Caco-2 (cell line): ENCODE data around the gene GFPT2. TPM values are rescaled to one million over a fixed set of nuclear protein-coding genes. Genes with fewer than 3 reads are reported as not detected.
A peak's percentile ranks its signal among the peaks of the same experiment; 100 is the strongest.

Experiments
- BruUV-seq: library from RNA; stranded (reverse); fragments of 400-500 nt; replicated peaks from 2 replicates; lab custom pipeline; 2021; lab: Mats Ljungman, UMichigan
- CTCF ChIA-PET: fragments of 300-600 bp; sonication (Branson Sonifier 250); formaldehyde crosslinking; loops from one replicate; lab custom pipeline; 2022; ENCODE audit warnings: antibody characterized with exemption; lab: Charles Lee
- POLR2A ChIA-PET: fragments of 300-600 bp; sonication (Branson Sonifier 250); formaldehyde crosslinking; loops from one replicate; lab custom pipeline; 2022; ENCODE audit warnings: antibody characterized with exemption; lab: Charles Lee
- DNase-seq, 2 experiments: peaks; one replicate each; pipeline versions ENCODE4 v3.0.0 to v3.0.0-alpha.2; 2020 to 2022
- H3K27me3 ChIP-seq: replicated peaks from 2 replicates; pipeline ENCODE4 v1.6.0; 2011; ENCODE audit warnings: low read length; ENCODE audit not compliant: control insufficient read depth, insufficient read depth
- H3K36me3 ChIP-seq: 2 replicates; pipeline ENCODE4 v1.5.1; 2011; ENCODE audit warnings: low read length; ENCODE audit not compliant: control insufficient read depth, insufficient read depth
- H3K4me1 ChIP-seq: fragments of 250-450 bp; sonication (Bioruptor Pico); 2 replicates; pipeline ENCODE4 v1.5.1; 2020; ENCODE audit warnings: mild to moderate bottlenecking
- H3K4me3 ChIP-seq: 2 replicates; pipeline ENCODE4 v1.5.1; 2011; ENCODE audit warnings: low read depth, mild to moderate bottlenecking, control low read depth, low read length
- H3K9me3 ChIP-seq: fragments of 250-450 bp; sonication (Bioruptor Pico); 2 replicates; pipeline ENCODE4 v1.5.1; 2020; ENCODE audit warnings: mild to moderate bottlenecking, moderate library complexity
- H3K27ac Mint-ChIP-seq: one replicate; pipeline ENCODE4 v1.8.0; 2022; ENCODE audit warnings: mixed read lengths; ENCODE audit not compliant: unreplicated experiment
- H3K27me3 Mint-ChIP-seq: one replicate; pipeline ENCODE4 v1.8.0; 2022; ENCODE audit warnings: mixed read lengths; ENCODE audit not compliant: insufficient read depth, unreplicated experiment
- H3K36me3 Mint-ChIP-seq: one replicate; pipeline ENCODE4 v1.8.0; 2022; ENCODE audit warnings: mild to moderate bottlenecking, mixed read lengths; ENCODE audit not compliant: insufficient read depth, unreplicated experiment
- H3K4me1 Mint-ChIP-seq: one replicate; pipeline ENCODE4 v1.8.0; 2022; ENCODE audit warnings: low read depth, mixed read lengths; ENCODE audit not compliant: unreplicated experiment
- H3K4me3 Mint-ChIP-seq: one replicate; pipeline ENCODE4 v1.8.0; 2022; ENCODE audit warnings: mild to moderate bottlenecking, moderate library complexity, mixed read lengths; ENCODE audit not compliant: unreplicated experiment
- H3K9me3 Mint-ChIP-seq: one replicate; pipeline ENCODE4 v1.8.0; 2022; ENCODE audit warnings: mixed read lengths; ENCODE audit not compliant: unreplicated experiment
- intact Hi-C: fragments of 100-400 bp; cut with micrococcal nuclease; formaldehyde crosslinking; loops from one replicate; pipeline ENCODE4 v1.10.0; 2022; ENCODE audit not compliant: unreplicated experiment
- total RNA-seq: library from RNA; stranded (reverse); gene quantifications from 2 replicates; pipeline ENCODE4 v1.2.3, GENCODE V29; 2022
- TF ChIP-seq, protein P1 (sequence below), 2 experiments: fragments of 200-600 bp in 1 of 2; IDR thresholded peaks; 1 replicate in 1 of 2; 2 replicates in 1 of 2; pipeline versions ENCODE4 v1.5.1 to v1.8.0; 2011 to 2022; ENCODE audit warnings: antibody characterized with exemption in 1 of 2, control low read depth in 1 of 2, inconsistent platforms in 1 of 2, low read depth in 1 of 2, low read length in 1 of 2, mild to moderate bottlenecking in 1 of 2, moderate library complexity in 1 of 2; ENCODE audit not compliant: insufficient read depth in 1 of 2, severe bottlenecking in 1 of 2, unreplicated experiment in 1 of 2

Gene GFPT2
- total RNA-seq, 1 experiment from 2014 or later: 1.6 TPM

DNA sequence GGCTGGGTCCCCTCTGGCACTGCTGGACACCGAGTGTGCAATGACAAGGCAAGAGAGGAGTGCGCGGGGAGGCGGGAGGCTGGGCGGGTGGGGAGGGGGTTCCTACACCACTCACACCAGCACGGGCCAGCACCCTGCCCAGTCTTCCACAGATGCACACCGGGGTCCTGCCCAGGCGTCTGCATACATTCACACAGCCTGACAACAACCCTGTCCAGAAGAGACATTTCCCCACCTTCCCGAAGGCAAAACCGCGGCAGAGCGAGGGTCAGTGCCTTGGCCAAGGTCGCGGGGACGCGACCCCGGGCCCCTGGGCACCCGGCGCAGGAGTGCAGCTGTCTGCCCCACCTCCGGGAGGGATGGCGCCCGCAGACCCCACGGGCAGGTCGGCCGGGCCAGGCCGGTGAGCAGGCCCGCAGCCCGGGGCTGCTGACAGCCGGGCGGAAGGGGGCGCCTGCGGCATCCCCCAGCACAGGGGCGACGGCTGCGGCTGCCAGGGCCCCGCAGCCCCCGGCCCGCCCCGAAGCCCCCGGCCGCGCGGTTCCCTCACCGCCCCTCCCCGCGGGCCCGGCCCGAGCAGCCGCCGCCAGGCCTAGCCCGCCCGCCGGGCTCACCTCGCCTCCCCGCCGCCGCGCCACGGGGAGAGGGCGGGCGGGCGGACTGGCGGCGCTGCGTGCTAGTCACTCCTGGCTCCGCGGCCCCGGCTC lies 61.7 kb downstream of the GFPT2 start:
- TF ChIP-seq, protein P1, sequence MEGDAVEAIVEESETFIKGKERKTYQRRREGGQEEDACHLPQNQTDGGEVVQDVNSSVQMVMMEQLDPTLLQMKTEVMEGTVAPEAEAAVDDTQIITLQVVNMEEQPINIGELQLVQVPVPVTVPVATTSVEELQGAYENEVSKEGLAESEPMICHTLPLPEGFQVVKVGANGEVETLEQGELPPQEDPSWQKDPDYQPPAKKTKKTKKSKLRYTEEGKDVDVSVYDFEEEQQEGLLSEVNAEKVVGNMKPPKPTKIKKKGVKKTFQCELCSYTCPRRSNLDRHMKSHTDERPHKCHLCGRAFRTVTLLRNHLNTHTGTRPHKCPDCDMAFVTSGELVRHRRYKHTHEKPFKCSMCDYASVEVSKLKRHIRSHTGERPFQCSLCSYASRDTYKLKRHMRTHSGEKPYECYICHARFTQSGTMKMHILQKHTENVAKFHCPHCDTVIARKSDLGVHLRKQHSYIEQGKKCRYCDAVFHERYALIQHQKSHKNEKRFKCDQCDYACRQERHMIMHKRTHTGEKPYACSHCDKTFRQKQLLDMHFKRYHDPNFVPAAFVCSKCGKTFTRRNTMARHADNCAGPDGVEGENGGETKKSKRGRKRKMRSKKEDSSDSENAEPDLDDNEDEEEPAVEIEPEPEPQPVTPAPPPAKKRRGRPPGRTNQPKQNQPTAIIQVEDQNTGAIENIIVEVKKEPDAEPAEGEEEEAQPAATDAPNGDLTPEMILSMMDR (IDR thresholded peaks at IDR 0.05; ENCODE audit: insufficient read depth in 1 of 2, low read depth in 1 of 2, low read length in 1 of 2, severe bottlenecking in 1 of 2, unreplicated experiment in 1 of 2): peak in 1 of 2 experiments; percentile 12
- peak in 1 of 2 experiments; percentile 55 for DNase-seq
- Histone ChIP-seq H3K36me3 (peaks cover 1% of the 10 kb centered on the region; the same call in 1 of the 2 replicates), H3K9me3 (no peaks in the 10 kb centered on the region), H3K4me1 (peaks cover 46% of the 10 kb centered on the region), H3K27me3 (no peaks in the 10 kb centered on the region), H3K4me3 (peak overlapping the region; percentile 85)
- ChIA-PET POLR2A (interaction anchor here (0.6 kb wide), 1 partner anchor 932 kb away, joined by 3 read pairs; the partner anchor contains the start of gene TRIM41), CTCF (interaction anchor here (0.9 to 1.8 kb wide), 4 partner anchors 22 to 37 kb away, joined by 3 to 17 read pairs (median 6); no protein-coding TSS in a partner anchor)
- peaks cover 37% of the 10 kb centered on the region for H3K36me3 Mint-ChIP-seq
- no TSS peak for BruUV-seq
- no peaks in the 10 kb centered on the region for H3K27me3 Mint-ChIP-seq
- H3K4me3 Mint-ChIP-seq: peak overlapping the region; percentile 94
- peak overlapping the region; percentile 83 for H3K27ac Mint-ChIP-seq
- no peaks in the 10 kb centered on the region for H3K9me3 Mint-ChIP-seq
- H3K4me1 Mint-ChIP-seq: peaks cover 44% of the 10 kb centered on the region
- intact Hi-C loops: no loop called here

DNA sequence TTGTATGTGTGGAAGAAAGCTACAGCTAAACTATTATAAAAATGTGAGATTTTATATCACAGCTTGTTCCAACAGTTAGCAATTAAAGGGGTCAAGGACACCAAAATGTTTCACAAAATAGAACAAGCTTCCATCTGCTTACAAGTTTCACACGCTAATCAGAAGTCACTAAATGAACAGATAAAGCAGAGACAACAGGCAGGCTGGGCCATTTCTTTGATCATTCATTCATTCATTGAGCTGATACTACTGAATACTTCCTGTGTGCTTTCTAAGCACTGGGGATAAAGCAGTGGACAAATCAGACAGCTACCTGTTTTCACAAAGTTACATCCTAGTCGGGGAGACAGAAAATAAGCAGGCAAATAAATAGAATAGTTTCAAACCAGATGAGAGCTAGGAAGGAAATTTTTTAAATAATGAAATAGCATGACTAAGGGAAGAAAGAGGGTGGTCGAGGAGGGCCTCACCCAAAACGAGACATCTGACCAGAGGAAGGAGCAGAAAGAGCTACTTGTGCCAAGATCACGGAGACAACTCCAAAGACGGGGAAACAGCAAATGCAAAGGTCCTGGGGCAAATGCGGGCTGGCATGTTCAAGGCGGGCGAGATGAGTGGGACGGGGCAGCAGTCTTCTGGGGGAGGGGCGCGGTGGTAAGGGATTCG lies 62.4 kb downstream of the GFPT2 start:
- BruUV-seq: TSS peak; percentile 64
- no peak for DNase-seq
- no peaks in the 10 kb centered on the region for H3K27me3 ChIP-seq
- intact Hi-C loops: no loop called here
- POLR2A ChIA-PET: no interaction called here
- H3K36me3 Mint-ChIP-seq: peaks cover 41% of the 10 kb centered on the region
- peak overlapping the region; percentile 83 for H3K27ac Mint-ChIP-seq
- peaks cover 44% of the 10 kb centered on the region for H3K4me1 Mint-ChIP-seq
- H3K9me3 ChIP-seq: no peaks in the 10 kb centered on the region
- no peaks in the 10 kb centered on the region for H3K27me3 Mint-ChIP-seq
- peaks cover 1% of the 10 kb centered on the region; the same call in 1 of the 2 replicates for H3K36me3 ChIP-seq
- peak overlapping the region; percentile 94 for H3K4me3 Mint-ChIP-seq
- H3K9me3 Mint-ChIP-seq: no peaks in the 10 kb centered on the region
- H3K4me1 ChIP-seq: peaks cover 46% of the 10 kb centered on the region
- H3K4me3 ChIP-seq: peak overlapping the region; percentile 85
- CTCF ChIA-PET: interaction anchor here (0.9 to 1.4 kb wide), 3 partner anchors 23 to 25 kb away, joined by 3 to 4 read pairs (median 3); no protein-coding TSS in a partner anchor
- TF ChIP-seq, protein P1 (IDR thresholded peaks at IDR 0.05; ENCODE audit: insufficient read depth in 1 of 2, low read depth in 1 of 2, low read length in 1 of 2, severe bottlenecking in 1 of 2, unreplicated experiment in 1 of 2): no peak

DNA sequence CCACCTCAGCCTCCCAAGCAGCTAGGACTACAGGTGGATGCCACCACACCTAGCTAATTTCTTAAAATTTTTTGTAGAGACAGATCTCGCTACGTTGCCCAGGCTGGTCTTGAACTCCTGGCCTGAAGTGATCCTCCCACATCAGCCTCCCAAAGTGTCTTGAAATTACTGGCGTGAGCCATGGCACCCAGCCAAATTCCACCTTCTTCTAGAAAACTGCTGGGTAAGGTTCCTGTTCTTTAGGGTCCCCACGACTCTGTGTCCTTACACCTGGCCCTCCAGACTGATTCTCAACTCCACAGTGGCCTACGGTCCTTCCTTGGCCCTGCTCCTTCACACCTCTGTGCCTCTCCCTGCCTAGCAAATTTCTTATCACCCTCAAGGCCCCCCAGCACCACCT lies 63.2 kb downstream of the GFPT2 start:
- no peaks in the 10 kb centered on the region for H3K9me3 Mint-ChIP-seq
- peak overlapping the region; percentile 94 for H3K4me3 Mint-ChIP-seq
- peaks cover 44% of the 10 kb centered on the region for H3K4me1 Mint-ChIP-seq
- no peaks in the 10 kb centered on the region for H3K27me3 Mint-ChIP-seq
- ChIA-PET CTCF (interaction anchor here (1.4 kb wide), 1 partner anchor 26 kb away, joined by 3 read pairs; no protein-coding TSS in a partner anchor), POLR2A (no interaction called here)
- no TSS peak for BruUV-seq
- Histone ChIP-seq H3K36me3 (peaks cover 2% of the 10 kb centered on the region; the same call in 1 of the 2 replicates), H3K27me3 (no peaks in the 10 kb centered on the region), H3K4me1 (peaks cover 46% of the 10 kb centered on the region), H3K9me3 (no peaks in the 10 kb centered on the region), H3K4me3 (no peak overlapping the region)
- DNase-seq: no peak
- TF ChIP-seq, protein P1 (IDR thresholded peaks at IDR 0.05; ENCODE audit: insufficient read depth in 1 of 2, low read depth in 1 of 2, low read length in 1 of 2, severe bottlenecking in 1 of 2, unreplicated experiment in 1 of 2): no peak
- H3K27ac Mint-ChIP-seq: no peak overlapping the region
- intact Hi-C loops: no loop called here
- peaks cover 47% of the 10 kb centered on the region for H3K36me3 Mint-ChIP-seq
